Hepatocyte (in vitro differentiated cells): Measurements from ENCODE around the gene KMT2B.

Source experiments
- EZH2 ChIP-seq: fragments of 200-600 bp; sonication (generic); IDR thresholded peaks from 2 replicates; pipeline ENCODE4 v1.6.1; 2016; ENCODE audit warnings: antibody characterized with exemption, mild to moderate bottlenecking, borderline replicate concordance
- EZH2phosphoT487 ChIP-seq: fragments of 200-600 bp; sonication (generic); IDR thresholded peaks from one replicate; pipeline ENCODE4 v1.6.1; 2018; ENCODE audit warnings: antibody characterized with exemption, mild to moderate bottlenecking, low read depth, moderate library complexity; ENCODE audit not compliant: unreplicated experiment, severe bottlenecking
- TF ChIP-seq, protein P1 (sequence below): fragments of 200-600 bp; sonication (generic); IDR thresholded peaks from 2 replicates; pipeline ENCODE4 v1.5.1; 2016; ENCODE audit warnings: antibody characterized with exemption, mild to moderate bottlenecking; ENCODE audit not compliant: poor library complexity

DNA sequence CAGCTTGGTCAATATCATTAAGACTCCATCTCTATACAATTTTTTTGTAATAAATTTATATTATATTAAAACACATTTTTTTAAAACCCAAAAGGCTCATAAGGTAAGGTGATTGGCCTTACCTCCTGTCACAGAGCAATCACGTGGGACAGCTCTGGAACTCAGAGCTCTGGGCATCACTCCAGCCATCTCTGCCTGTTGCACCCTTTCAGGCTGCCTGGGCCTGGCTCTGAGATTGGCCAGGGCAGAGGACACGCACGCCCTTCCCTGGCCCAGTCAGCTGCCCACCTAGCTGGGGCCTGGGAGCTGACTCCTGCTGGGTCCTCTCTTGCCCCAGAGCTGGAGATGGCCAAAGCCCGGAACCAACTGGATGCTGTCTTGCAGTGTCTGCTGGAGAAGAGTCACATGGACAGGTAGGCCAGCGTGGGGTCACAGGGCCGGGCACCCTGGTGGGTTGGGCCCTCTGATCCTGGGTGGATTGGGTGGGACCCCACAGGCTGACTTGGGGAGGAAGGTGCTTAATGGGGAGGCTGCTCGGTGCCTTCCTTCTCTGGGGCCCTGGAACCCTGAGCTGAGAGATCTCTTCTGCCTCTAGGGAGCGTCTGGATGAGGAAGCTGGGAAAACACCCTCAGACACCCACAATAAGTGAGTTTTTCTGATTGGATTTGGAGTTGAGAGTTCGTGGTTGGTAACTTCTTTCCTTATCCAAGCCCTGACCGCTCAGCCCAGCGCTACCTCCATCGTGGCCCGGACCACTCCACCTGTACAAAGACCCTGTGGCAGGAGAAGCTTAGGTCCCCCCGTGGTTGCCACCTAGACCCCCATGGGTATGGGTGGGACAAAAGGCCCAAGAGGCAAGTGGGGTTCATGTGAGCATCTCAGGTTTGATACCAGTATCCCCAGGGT lies 34.3 kb downstream of the KMT2B start:
- TF ChIP-seq, protein P1, sequence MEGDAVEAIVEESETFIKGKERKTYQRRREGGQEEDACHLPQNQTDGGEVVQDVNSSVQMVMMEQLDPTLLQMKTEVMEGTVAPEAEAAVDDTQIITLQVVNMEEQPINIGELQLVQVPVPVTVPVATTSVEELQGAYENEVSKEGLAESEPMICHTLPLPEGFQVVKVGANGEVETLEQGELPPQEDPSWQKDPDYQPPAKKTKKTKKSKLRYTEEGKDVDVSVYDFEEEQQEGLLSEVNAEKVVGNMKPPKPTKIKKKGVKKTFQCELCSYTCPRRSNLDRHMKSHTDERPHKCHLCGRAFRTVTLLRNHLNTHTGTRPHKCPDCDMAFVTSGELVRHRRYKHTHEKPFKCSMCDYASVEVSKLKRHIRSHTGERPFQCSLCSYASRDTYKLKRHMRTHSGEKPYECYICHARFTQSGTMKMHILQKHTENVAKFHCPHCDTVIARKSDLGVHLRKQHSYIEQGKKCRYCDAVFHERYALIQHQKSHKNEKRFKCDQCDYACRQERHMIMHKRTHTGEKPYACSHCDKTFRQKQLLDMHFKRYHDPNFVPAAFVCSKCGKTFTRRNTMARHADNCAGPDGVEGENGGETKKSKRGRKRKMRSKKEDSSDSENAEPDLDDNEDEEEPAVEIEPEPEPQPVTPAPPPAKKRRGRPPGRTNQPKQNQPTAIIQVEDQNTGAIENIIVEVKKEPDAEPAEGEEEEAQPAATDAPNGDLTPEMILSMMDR: no peak
- no peak for TF ChIP-seq EZH2
- TF ChIP-seq EZH2phosphoT487: no peak
